HL-60 (cell line): Measurements from ENCODE around the gene PLPPR4.
A peak's percentile ranks its signal among the peaks of the same experiment; 100 is the strongest.

Experiments
- DNase-seq, 2 experiments: peaks; one replicate each; pipeline ENCODE4 v3.0.0-alpha.2; 2010 to 2020; ENCODE audit warnings: low read depth in 1 of 2, low spot score in 1 of 2
- H3K27ac ChIP-seq: fragments of 250-450 bp; sonication (Bioruptor Pico); replicated peaks from 2 replicates; pipeline ENCODE4 v1.5.1; 2020; ENCODE audit warnings: mild to moderate bottlenecking, moderate library complexity
- H3K27me3 ChIP-seq: fragments of 250-450 bp; sonication (Bioruptor Pico); 2 replicates; pipeline ENCODE4 v1.5.1; 2021; ENCODE audit warnings: mild to moderate bottlenecking, moderate library complexity; ENCODE audit not compliant: insufficient read depth, poor library complexity, severe bottlenecking
- H3K4me3 ChIP-seq: replicated peaks from 2 replicates; pipeline ENCODE4 v1.5.1; 2011; ENCODE audit warnings: mild to moderate bottlenecking, control low read depth, low read length; ENCODE audit not compliant: insufficient read depth
- CTCF ChIP-seq: IDR thresholded peaks from one replicate; pipeline ENCODE4 v1.5.1; 2011; ENCODE audit warnings: low read length, control low read depth, inconsistent platforms; ENCODE audit not compliant: insufficient read depth
- GABPA ChIP-seq: IDR thresholded peaks from 2 replicates; pipeline ENCODE4 v1.6.1; 2012; ENCODE audit warnings: low read depth
- POLR2AphosphoS5 ChIP-seq: IDR thresholded peaks from 2 replicates; pipeline ENCODE4 v1.6.1; 2012; ENCODE audit warnings: low read depth
- SPI1 ChIP-seq: IDR thresholded peaks from 2 replicates; pipeline ENCODE4 v1.6.1; 2012; ENCODE audit warnings: low read depth, mild to moderate bottlenecking, borderline replicate concordance
- TF ChIP-seq, protein P1 (sequence below): IDR thresholded peaks from 2 replicates; pipeline ENCODE4 v1.6.1; 2012; ENCODE audit warnings: low read depth; ENCODE audit not compliant: insufficient replicate concordance

The PLPPR4 gene

GRCh38 chr1:99229122-99229521 is 35.2 kb upstream of the PLPPR4 start:
- Histone ChIP-seq H3K27me3 (no peaks in the 10 kb centered on the region), H3K4me3 (no peak overlapping the region), H3K27ac (no peak overlapping the region)
- TF ChIP-seq, protein P1, sequence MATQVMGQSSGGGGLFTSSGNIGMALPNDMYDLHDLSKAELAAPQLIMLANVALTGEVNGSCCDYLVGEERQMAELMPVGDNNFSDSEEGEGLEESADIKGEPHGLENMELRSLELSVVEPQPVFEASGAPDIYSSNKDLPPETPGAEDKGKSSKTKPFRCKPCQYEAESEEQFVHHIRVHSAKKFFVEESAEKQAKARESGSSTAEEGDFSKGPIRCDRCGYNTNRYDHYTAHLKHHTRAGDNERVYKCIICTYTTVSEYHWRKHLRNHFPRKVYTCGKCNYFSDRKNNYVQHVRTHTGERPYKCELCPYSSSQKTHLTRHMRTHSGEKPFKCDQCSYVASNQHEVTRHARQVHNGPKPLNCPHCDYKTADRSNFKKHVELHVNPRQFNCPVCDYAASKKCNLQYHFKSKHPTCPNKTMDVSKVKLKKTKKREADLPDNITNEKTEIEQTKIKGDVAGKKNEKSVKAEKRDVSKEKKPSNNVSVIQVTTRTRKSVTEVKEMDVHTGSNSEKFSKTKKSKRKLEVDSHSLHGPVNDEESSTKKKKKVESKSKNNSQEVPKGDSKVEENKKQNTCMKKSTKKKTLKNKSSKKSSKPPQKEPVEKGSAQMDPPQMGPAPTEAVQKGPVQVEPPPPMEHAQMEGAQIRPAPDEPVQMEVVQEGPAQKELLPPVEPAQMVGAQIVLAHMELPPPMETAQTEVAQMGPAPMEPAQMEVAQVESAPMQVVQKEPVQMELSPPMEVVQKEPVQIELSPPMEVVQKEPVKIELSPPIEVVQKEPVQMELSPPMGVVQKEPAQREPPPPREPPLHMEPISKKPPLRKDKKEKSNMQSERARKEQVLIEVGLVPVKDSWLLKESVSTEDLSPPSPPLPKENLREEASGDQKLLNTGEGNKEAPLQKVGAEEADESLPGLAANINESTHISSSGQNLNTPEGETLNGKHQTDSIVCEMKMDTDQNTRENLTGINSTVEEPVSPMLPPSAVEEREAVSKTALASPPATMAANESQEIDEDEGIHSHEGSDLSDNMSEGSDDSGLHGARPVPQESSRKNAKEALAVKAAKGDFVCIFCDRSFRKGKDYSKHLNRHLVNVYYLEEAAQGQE, result no peak
- no peak for TF ChIP-seq GABPA
- no peak for TF ChIP-seq CTCF
- no peak for TF ChIP-seq POLR2AphosphoS5
- no peak for TF ChIP-seq SPI1
- DNase-seq, result no peak

DNA sequence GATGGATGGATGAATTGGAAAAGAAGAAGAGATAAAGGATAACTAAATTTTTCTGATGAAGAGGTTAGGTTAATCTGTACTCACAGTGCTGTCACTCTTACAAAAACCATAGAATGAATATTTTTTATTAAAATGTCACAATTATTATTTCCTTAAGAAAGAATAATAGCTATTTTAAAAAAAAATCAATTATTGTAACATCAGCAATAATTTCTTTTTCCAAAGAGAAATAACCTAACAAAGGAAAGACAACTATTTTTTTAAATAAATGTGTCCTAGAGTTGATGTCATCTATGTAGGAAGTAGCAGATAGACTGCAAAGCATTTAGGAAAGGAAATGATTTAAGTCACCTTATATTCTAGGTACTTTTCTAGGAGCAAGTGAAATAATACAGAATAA is 33.6 kb upstream of the PLPPR4 start:
- Histone ChIP-seq H3K4me3 (no peak overlapping the region), H3K27ac (no peak overlapping the region), H3K27me3 (no peaks in the 10 kb centered on the region)
- TF ChIP-seq SPI1, result no peak
- TF ChIP-seq POLR2AphosphoS5, result no peak
- TF ChIP-seq, protein P1, result no peak
- no peak for TF ChIP-seq CTCF
- no peak for DNase-seq

GRCh38 chr1:99232172-99232571 is 32.1 kb upstream of the PLPPR4 start:
- no peak for DNase-seq
- no peaks in the 10 kb centered on the region for H3K27me3 ChIP-seq
- no peak overlapping the region for H3K4me3 ChIP-seq
- H3K27ac ChIP-seq, result no peak overlapping the region
- peak; percentile 54; the same call in 1 of the 2 replicates for TF ChIP-seq SPI1
- TF ChIP-seq GABPA, result no peak

- Histone ChIP-seq H3K27ac (no peak overlapping the region), H3K27me3 (no peaks in the 10 kb centered on the region), H3K4me3 (no peak overlapping the region)
- no peak for DNase-seq
- TF ChIP-seq CTCF (no peak), POLR2AphosphoS5 (no peak), SPI1 (no peak), GABPA (no peak)
- TF ChIP-seq, protein P1, result no peak
Observed at GRCh38 chr1:99233446-99233845, 30.8 kb upstream of the PLPPR4 start.
